HG03457 (cell line): ENCODE measurements around the gene EEF1A2.

Experiments used
- ATAC-seq: cut with Tn5 transposase; IDR thresholded peaks from one replicate; pipeline ENCODE4 v1.9.1; 2021; ENCODE audit warnings: moderate number of reproducible peaks; ENCODE audit not compliant: unreplicated experiment

Gene EEF1A2

GRCh38 chr20:63498960-63499337, at the start of gene EEF1A2:
Gene EEF1A2 (minus strand): TSS chr20:63499083. CDS start chr20:63497763, 1,320 bp downstream.
- no peak for ATAC-seq

- ATAC-seq, result no peak
Measured at GRCh38 chr20:63548542-63548941, 49.7 kb upstream of the EEF1A2 start.

DNA sequence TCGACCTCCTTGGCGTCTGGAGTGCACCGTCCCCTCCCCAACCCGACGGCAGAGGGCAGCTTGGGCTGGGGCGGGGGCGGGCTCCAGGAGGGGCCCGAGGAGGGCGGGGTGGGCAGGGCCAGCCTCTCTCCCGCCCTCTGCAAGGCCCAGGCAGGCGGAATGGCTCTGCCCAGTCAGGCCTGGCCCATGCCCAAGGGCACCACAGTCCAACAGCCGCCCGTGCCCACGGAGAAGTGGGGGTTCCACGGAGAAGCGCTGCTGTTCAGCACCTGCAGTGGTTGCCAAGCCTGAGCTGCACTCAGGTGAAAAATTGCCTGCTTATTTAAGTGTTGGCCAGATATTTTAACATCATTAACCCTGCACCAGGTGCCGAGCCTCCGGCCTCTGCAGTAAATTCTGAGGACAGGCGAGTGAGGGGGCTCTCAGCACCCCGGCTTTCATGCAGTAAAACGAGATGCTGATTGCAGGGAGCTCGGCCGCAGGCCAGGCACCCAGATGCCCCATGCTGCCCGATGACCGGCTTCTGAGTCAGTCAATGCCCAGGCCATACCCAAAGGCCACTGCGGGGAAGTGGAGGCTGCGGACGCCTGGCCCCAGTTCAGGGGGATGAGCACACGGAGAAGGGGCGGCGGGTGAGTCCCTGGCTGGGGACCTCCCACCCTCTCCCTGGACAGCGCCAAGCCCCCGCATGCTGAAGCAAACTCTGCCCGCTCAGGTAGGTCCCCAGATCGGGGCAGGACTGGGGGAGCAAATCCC, 49.0 kb upstream of the EEF1A2 start, which contains the start of gene SRMS:
TSS of gene SRMS (minus strand) at position 25 of the 756 bp plus-strand sequence. CDS start 286 bp downstream, outside the sequence.
- ATAC-seq, result no peak

GRCh38 chr20:63546956-63547724, 48.3 kb upstream of the EEF1A2 start:
- ATAC-seq, result no peak

DNA sequence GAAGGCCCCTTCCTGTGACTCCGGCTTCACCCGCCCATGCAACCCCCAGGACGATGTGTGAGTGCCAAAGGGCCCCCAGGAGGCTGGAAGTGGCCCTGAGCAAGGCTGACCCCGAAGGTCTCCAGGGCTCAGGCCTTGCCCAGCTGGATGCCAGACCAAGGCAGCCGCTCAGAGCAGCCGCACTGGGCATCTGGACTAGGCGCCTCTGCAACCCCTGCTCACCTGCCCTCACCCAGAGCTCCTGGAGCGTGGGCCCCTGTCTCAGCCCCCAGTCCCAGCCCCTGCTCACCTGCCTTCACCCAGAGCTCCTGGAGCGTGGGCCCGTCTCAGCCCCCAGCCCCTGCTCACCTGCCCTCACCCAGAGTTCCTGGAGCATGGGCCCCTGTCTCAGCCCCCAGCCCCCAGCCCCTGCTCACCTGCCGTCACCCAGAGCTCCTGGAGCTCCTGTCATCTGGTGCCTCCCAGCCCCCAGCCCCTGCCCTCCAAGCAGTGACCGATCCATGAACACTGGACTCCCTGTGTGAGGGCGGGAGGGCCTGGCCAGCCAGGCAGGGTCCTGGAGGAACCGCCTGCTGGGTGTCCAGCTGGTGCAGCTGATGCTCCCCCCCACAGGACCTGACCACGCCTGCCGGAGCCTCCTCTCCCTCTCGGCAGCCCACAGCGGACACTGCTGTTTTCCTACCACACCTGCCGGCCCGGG, 47.5 kb upstream of the EEF1A2 start:
- no peak for ATAC-seq

DNA sequence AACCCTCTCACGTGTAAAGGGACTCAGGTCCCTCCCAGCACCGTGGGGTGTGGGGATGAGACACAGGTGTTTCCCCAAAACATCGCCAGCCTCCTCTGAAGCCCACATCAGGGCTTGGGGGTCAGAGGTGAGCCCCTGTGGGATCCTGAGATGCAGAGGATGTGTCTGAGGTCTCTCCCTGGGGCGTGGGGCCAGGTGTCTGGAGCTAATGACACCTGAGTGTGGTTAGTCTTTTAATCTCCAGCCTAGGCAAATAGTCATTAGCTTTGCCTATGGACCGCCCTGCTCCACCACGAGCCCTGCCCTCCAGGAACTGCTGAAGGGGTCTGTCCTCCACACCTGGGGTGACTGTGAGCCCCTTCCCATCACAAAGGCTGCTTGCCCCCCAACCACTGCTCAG, 46.9 kb upstream of the EEF1A2 start:
- ATAC-seq, result no peak

DNA sequence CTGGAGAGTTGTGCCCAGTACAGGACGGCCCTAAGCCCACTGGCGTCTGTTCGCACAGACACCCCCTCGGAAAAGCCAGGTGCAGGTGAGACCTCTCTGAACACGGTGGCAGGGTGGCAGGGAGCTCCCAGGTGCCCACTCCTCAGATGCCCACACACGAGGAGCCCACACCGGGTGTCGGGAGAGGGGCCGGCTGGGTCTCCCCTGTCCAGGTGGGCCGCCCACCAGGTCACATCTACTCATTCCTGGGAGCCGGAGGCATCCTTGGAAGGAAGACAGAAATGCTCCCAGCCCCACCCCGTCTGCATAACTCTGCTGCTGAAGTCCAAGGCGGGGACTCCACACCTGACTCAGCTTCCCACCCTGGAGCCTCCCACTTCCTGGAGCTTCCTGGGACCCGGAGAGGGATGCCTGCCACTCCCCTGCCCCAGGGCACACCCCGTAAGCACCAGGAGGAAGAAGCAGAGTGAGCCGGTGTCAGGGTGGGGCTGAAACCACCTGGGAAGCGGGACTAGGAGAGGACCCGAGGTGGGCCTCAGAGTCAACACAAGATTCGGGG, 46.2 kb upstream of the EEF1A2 start:
- no peak for ATAC-seq

GRCh38 chr20:63544241-63544957, 45.5 kb upstream of the EEF1A2 start:
- no peak for ATAC-seq

- ATAC-seq, result no peak
Measured at GRCh38 chr20:63543733-63544132, 44.9 kb upstream of the EEF1A2 start.

- no peak for ATAC-seq
Measured at GRCh38 chr20:63543131-63543530, 44.2 kb upstream of the EEF1A2 start.

GRCh38 chr20:63542696-63543095, 43.8 kb upstream of the EEF1A2 start:
- no peak for ATAC-seq

DNA sequence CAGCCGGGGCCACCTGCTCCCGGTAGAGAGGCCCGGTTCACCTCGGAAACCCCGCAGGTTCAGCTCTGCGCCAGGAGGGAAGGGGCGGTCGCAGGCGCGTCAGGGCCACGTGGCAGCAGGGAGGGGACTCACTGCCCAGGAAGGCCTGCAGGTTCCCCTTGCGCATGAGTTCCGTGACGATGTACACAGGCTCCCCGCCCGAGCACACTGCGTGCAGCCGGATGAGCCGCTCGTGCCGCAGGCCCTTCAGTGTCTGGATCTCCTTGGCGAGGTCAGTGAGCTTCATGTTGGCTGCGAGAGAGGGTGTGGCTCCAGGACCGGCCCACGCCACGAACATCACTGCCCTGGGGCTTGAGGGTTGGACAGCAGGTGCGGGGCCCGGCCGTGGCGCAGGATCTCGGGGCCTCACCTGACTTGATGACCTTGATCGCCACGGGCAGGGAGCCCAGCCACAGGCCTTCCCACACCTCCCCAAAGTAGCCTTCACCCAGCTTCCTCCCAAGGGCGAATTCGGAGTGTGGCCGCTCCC, 43.2 kb upstream of the EEF1A2 start:
- ATAC-seq, result no peak

GRCh38 chr20:63541371-63541770, 42.5 kb upstream of the EEF1A2 start:
- no peak for ATAC-seq

GRCh38 chr20:63540417-63541186, 41.7 kb upstream of the EEF1A2 start:
- ATAC-seq, result no peak

- ATAC-seq, result no peak
Measured at GRCh38 chr20:63539441-63540370, 40.8 kb upstream of the EEF1A2 start.

DNA sequence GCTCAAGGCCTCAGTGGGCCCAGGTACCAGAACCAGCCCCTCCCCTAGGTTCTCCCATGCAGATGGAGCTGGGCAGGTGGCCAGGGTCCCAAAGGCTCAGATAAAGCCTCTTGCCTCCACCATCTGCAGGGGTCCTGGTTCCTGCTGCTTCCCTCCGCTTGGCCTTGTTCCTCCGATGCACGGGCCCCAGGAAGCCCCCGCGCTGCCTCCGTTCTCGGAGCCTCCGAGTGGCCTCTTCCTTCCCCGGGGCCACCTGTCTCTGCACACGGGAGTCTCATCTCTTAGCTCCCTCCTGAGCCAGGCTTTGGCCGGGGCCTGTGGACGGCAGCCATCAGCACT, 40.2 kb upstream of the EEF1A2 start:
- no peak for ATAC-seq

DNA sequence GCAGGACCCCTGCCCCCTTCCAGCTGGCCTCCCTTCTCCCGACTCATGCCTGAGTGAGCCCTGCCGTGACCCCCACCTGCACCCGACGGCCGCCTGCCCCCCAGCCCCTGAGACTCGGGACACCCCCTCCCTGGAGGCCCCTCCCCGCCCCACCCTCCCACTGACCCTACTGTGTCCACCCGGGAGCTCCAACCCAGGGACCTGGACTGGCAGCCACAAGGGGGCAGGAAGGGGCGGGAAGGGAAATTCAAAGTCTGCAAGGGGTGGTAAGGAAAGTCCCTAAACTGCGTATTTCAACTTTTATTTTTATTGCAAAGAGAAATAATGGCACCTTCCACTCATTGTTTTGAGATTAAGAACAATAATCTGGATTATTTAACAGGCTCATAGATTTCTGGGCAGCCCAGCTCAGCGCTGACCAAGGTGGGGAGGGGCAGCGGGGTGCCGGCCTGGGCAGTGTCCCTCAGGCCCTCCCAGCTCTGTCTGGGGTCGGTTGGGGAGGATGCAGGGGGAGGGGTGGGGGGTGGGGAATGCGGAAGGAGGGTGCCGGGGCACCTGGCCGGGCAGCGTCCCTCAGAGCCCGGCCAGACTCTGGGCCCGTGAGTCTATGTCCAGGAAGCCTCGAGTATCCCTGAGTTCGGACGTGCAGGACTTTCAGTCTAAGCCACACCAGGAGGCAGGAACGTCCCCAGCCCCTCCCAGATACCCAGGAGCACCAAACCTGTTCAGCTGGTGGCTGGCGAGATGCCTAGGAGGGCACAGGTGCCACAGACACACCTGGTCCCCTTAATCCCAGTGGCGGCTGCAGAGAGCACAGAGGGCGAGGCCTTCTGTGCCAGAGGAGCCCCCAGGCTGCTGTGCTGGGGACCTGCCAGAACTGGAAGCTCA, 39.6 kb upstream of the EEF1A2 start:
- no peak for ATAC-seq
